ENCODE results near the gene LSM2. TPM values are rescaled to one million over a fixed set of nuclear protein-coding genes. Genes with fewer than 3 reads are reported as not detected.

Gene LSM2
- total and polyA plus RNA-seq, 9 of the 15 experiments (the other 6 are each of a cell fraction or from before 2014, with no cell fraction given): 154 to 407 (median 223) TPM

- TF ChIP-seq MLX (CRISPR knock-in tag; conservative IDR thresholded peaks at IDR 0.05): peak in 1 of 2 experiments; percentile 97; a peak in 2 of 4 replicates
- TF ChIP-seq NFATC3 (IDR thresholded peaks at IDR 0.05): no peak
- no peak for TF ChIP-seq PTTG1 (tag; IDR thresholded peaks at IDR 0.05; ENCODE audit: low read depth)
- TF ChIP-seq SUPT5H (IDR thresholded peaks at IDR 0.05): peak; percentile 100
- TF ChIP-seq ZFP30 (CRISPR knock-in tag; IDR thresholded peaks at IDR 0.05; ENCODE audit: borderline replicate concordance): no peak; the same call in 1 of the 2 replicates
- TF ChIP-seq ZKSCAN8 (CRISPR knock-in tag; IDR thresholded peaks at IDR 0.05): no peak
- no peak for TF ChIP-seq HDAC3 (IDR thresholded peaks at IDR 0.05; ENCODE audit: borderline replicate concordance, partially characterized antibody)
- TF ChIP-seq HLTF (IDR thresholded peaks at IDR 0.05): peak; percentile 69; the same call in 1 of the 2 replicates
- TF ChIP-seq ID3 (CRISPR knock-in tag; IDR thresholded peaks at IDR 0.05): no peak
- TF ChIP-seq ID3 (tag; IDR thresholded peaks at IDR 0.05): peak; percentile 82
- TF ChIP-seq ZNF551 (CRISPR knock-in tag; IDR thresholded peaks at IDR 0.05): no peak
- TF ChIP-seq ELK3 (CRISPR knock-in tag; IDR thresholded peaks at IDR 0.05): no peak
- TF ChIP-seq TFAM (CRISPR knock-in tag; conservative IDR thresholded peaks at IDR 0.05): no peak
- TF ChIP-seq COPS2 (conservative IDR thresholded peaks at IDR 0.05): no peak
- TF ChIP-seq ZNF639 (CRISPR knock-in tag; conservative IDR thresholded peaks at IDR 0.05 in 1 of 2, IDR thresholded peaks at IDR 0.05 in 1 of 2): no peak
- peak; percentile 27 for TF ChIP-seq CREM (IDR thresholded peaks at IDR 0.05; ENCODE audit: low read depth)
- peak; percentile 81; the same call in 1 of the 2 replicates for TF ChIP-seq PREB (CRISPR knock-in tag; IDR thresholded peaks at IDR 0.05)
- TF ChIP-seq RNF219 (CRISPR knock-in tag; IDR thresholded peaks at IDR 0.05): peak; percentile 43; the same call in 1 of the 2 replicates
- peak; percentile 95 for TF ChIP-seq OTX1 (CRISPR knock-in tag; IDR thresholded peaks at IDR 0.05)
- no peak for TF ChIP-seq MCM2 (IDR thresholded peaks at IDR 0.05; ENCODE audit: low read depth)
- TF ChIP-seq FOS (IDR thresholded peaks at IDR 0.05; ENCODE audit: extremely low read depth, insufficient read length): peak; percentile 83
Measured at GRCh38 chr6:31815025-31815838, 8.5 kb upstream of the LSM2 start, which contains the start of the genes HSPA1A and HSPA1L (continued).
